IMR-90 (cell line): ENCODE measurements around the gene STAC3. TPM values are rescaled to one million over a fixed set of nuclear protein-coding genes. Genes with fewer than 3 reads are reported as not detected.

Experiments
- ATAC-seq: fragments of 200-7000 bp; cut with Tn5 transposase; 2 replicates; pipeline ENCODE4 v1.9.1; 2020; ENCODE audit warnings: low read depth, mild to moderate bottlenecking, moderate library complexity
- BruUV-seq: library from RNA; stranded (reverse); fragments of 400-500 nt; replicated peaks from 2 replicates; lab custom pipeline; 2021; lab: Mats Ljungman, UMichigan
- CTCF ChIA-PET: fragments of 300-600 bp; formaldehyde crosslinking; extraction: SDS; loops from one replicate; lab custom pipeline; 2021; ENCODE audit warnings: antibody characterized with exemption; lab: Yijun Ruan, JAX
- POLR2A ChIA-PET: fragments of 300-600 bp; sonication (Branson Sonifier 250); formaldehyde crosslinking; loops from one replicate; lab custom pipeline; 2022; ENCODE audit warnings: antibody characterized with exemption; ENCODE audit not compliant: unreplicated experiment; lab: Charles Lee
- DNase-seq: peaks from one replicate; pipeline ENCODE4 v3.0.0; 2013
- H2AFZ ChIP-seq: replicated peaks from 2 replicates; pipeline ENCODE3; 2013; ENCODE audit warnings: low read length, mild to moderate bottlenecking; ENCODE audit not compliant: poor library complexity
- H2AK5ac ChIP-seq: 2 replicates; pipeline ENCODE4 v1.6.1; 2013; ENCODE audit warnings: low read depth, low read length, inconsistent platforms
- H2AK9ac ChIP-seq: replicated peaks from 2 replicates; pipeline ENCODE3; 2013; ENCODE audit warnings: mild to moderate bottlenecking, low read depth, low read length, moderate library complexity; ENCODE audit not compliant: poor library complexity
- H2BK120ac ChIP-seq: 2 replicates; pipeline ENCODE4 v1.6.1; 2013; ENCODE audit warnings: low read depth, low read length, inconsistent platforms
- H2BK15ac ChIP-seq: 3 replicates; pipeline ENCODE4 v1.6.1; 2013; ENCODE audit warnings: low read depth, low read length, inconsistent platforms
- H2BK20ac ChIP-seq: 2 replicates; pipeline ENCODE4 v1.6.1; 2013; ENCODE audit warnings: low read depth, mild to moderate bottlenecking, inconsistent platforms, low read length, moderate library complexity
- H2BK5ac ChIP-seq: 2 replicates; pipeline ENCODE4 v1.6.1; 2013; ENCODE audit warnings: mild to moderate bottlenecking, low read depth, low read length, inconsistent platforms; ENCODE audit not compliant: poor library complexity, severe bottlenecking
- H3K14ac ChIP-seq: replicated peaks from 2 replicates; pipeline ENCODE4 v1.6.1; 2013; ENCODE audit warnings: low read depth, low read length, inconsistent platforms
- H3K18ac ChIP-seq: 2 replicates; pipeline ENCODE4 v1.6.1; 2013; ENCODE audit warnings: low read depth, low read length, control low read depth
- H3K23ac ChIP-seq: 2 replicates; pipeline ENCODE4 v1.6.1; 2013; ENCODE audit warnings: low read depth, low read length, inconsistent platforms
- H3K27ac ChIP-seq: 2 replicates; pipeline ENCODE4 v1.5.1; 2013; ENCODE audit warnings: mild to moderate bottlenecking, control low read depth, low read length; ENCODE audit not compliant: insufficient read depth
- H3K27me3 ChIP-seq: 2 replicates; pipeline ENCODE4 v1.6.1; 2013; ENCODE audit warnings: low read length; ENCODE audit not compliant: control insufficient read depth, insufficient read depth
- H3K36me3 ChIP-seq: 2 replicates; pipeline ENCODE4 v1.6.1; 2013; ENCODE audit warnings: low read length, mixed read lengths; ENCODE audit not compliant: control insufficient read depth, insufficient read depth
- H3K4ac ChIP-seq: 2 replicates; pipeline ENCODE4 v1.6.1; 2013; ENCODE audit warnings: low read depth, low read length, inconsistent platforms
- H3K4me1 ChIP-seq: 2 replicates; pipeline ENCODE4 v1.6.1; 2013; ENCODE audit warnings: low read length, mixed read lengths; ENCODE audit not compliant: control insufficient read depth, insufficient read depth
- H3K4me2 ChIP-seq: 2 replicates; pipeline ENCODE4 v1.6.1; 2013; ENCODE audit warnings: low read depth, mild to moderate bottlenecking, control low read depth, low read length, moderate library complexity
- H3K4me3 ChIP-seq: 2 replicates; pipeline ENCODE4 v1.5.1; 2013; ENCODE audit warnings: low read depth, mild to moderate bottlenecking, control low read depth, low read length, moderate library complexity; ENCODE audit not compliant: insufficient read depth
- H3K56ac ChIP-seq: 2 replicates; pipeline ENCODE4 v1.6.1; 2013; ENCODE audit warnings: low read length, inconsistent platforms; ENCODE audit not compliant: insufficient read depth; ENCODE audit errors: extremely low read depth
- H3K79me1 ChIP-seq, 2 experiments: 2 replicates each; pipeline ENCODE4 v1.6.1; 2013; ENCODE audit warnings: low read length in 2 of 2, inconsistent platforms in 1 of 2, low read depth in 1 of 2
- H3K9ac ChIP-seq: 2 replicates; pipeline ENCODE4 v1.6.1; 2013; ENCODE audit warnings: low read depth, low read length, control low read depth
- H3K9me1 ChIP-seq: 2 replicates; pipeline ENCODE4 v1.6.1; 2013; ENCODE audit warnings: low read length, inconsistent platforms; ENCODE audit not compliant: insufficient read depth
- H3K9me3 ChIP-seq: 2 replicates; pipeline ENCODE4 v1.6.1; 2013; ENCODE audit warnings: low read length; ENCODE audit not compliant: control insufficient read depth, insufficient read depth
- H4K20me1 ChIP-seq: 2 replicates; pipeline ENCODE4 v1.6.1; 2013; ENCODE audit warnings: low read length, inconsistent platforms; ENCODE audit not compliant: insufficient read depth
- H4K5ac ChIP-seq: 2 replicates; pipeline ENCODE4 v1.6.1; 2013; ENCODE audit warnings: mild to moderate bottlenecking, low read depth, low read length, control low read depth
- H4K8ac ChIP-seq, 2 experiments: 2 replicates each; pipeline ENCODE4 v1.6.1; 2013; ENCODE audit warnings: low read depth in 2 of 2, low read length in 2 of 2, control low read depth in 1 of 2, inconsistent platforms in 1 of 2
- H4K91ac ChIP-seq: 2 replicates; pipeline ENCODE4 v1.6.1; 2013; ENCODE audit warnings: low read depth, low read length, inconsistent platforms; ENCODE audit not compliant: insufficient read depth
- MAFK ChIP-seq: IDR thresholded peaks from 2 replicates; pipeline ENCODE4 v1.6.1; 2012; ENCODE audit warnings: low read depth, low read length, improper control_type of control experiment
- MXI1 ChIP-seq: IDR thresholded peaks from 2 replicates; pipeline ENCODE4 v1.6.1; 2012; ENCODE audit warnings: low read depth, mild to moderate bottlenecking, low read length, moderate library complexity, borderline replicate concordance
- RAD21 ChIP-seq: IDR thresholded peaks from 2 replicates; pipeline ENCODE4 v1.6.1; 2012; ENCODE audit warnings: low read length, improper control_type of control experiment
- WGBS, 2 experiments: methylation state at CpG; one replicate each; pipeline versions ENCODE4 v1.1.5 to v1.1.7; 2013; ENCODE audit warnings: missing lambda C conversion rate in 2 of 2; ENCODE audit not compliant: insufficient read length in 1 of 2; ENCODE audit errors: extremely low coverage in 2 of 2; 5-methylcytosine and 5-hydroxymethylcytosine counted together
- dilution Hi-C: fragments of 300-500 bp; cut with HindIII; formaldehyde crosslinking; loops from one replicate; pipeline ENCODE4 v1.14.3; 2018; ENCODE audit warnings: low sequenced_read_pairs; ENCODE audit not compliant: unreplicated experiment
- in situ Hi-C: fragments of 300-500 bp; cut with MboI; formaldehyde crosslinking; loops from 3 replicates; pipeline ENCODE4 v1.14.3; 2019; ENCODE audit warnings: low sequenced_read_pairs, inconsistent platforms, mixed read lengths
- intact Hi-C: fragments of 100-400 bp; cut with micrococcal nuclease; formaldehyde crosslinking; loops from 2 replicates; pipeline ENCODE4 v1.10.0; 2022
- polyA plus RNA-seq, 3 experiments: library from polyadenylated mRNA; depleted of rRNA; stranded (reverse); fragments of >200 nt; gene quantifications; 2 replicates each; pipeline ENCODE4 v1.2.3, GENCODE V29; 2012; ENCODE audit warnings: low replicate concordance in 1 of 3
- total RNA-seq: library from RNA; depleted of rRNA; stranded (reverse); fragments of >200 nt; gene quantifications from 2 replicates; pipeline ENCODE4 v1.2.3, GENCODE V29; 2012

Gene STAC3
- total and polyA plus RNA-seq, 2 of the 4 experiments (the other 2 are of a cell fraction) = 0.18 to 0.67 TPM

DNA sequence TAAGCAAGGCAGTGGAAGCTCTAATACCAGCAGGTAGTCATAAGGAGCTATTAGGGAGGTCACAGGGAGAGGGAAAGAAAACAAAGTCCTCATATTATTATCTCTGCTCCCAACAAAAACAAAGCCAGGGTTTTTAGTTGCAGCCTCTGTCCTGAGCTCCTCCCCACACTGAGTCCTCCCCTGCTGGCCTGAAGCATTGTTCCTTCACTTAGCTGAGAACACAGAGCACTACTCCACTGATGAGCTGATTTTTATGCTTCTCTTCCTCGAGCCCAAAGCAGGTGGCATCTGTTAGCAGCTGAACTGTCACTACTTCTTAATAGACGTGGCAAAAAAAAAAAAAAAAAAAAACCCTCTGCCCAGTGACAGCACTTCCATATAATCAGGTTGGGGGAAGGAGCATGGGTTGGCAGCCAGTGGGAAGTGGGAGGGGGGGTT, 10.5 kb upstream of the STAC3 start:
- Histone ChIP-seq H2BK120ac (no peak overlapping the region), H3K14ac (no peak overlapping the region), H3K79me1 (peaks cover 0 to 11% of the 10 kb centered on the region in 2 experiments; a peak in 1 of 4 replicates), H4K91ac (no peak overlapping the region), H3K56ac (no peak overlapping the region), H3K9ac (no peak overlapping the region), H2BK5ac (no peak overlapping the region), H2BK15ac (no peak overlapping the region), H2BK20ac (no peak overlapping the region), H2AK9ac (no peak overlapping the region), H3K4ac (no peak overlapping the region), H3K23ac (no peak overlapping the region), H4K5ac (no peak overlapping the region), H4K20me1 (no peaks in the 10 kb centered on the region; the same call in 1 of the 2 replicates), H3K4me1 (no peaks in the 10 kb centered on the region; the same call in 1 of the 2 replicates), H3K4me2 (no peak overlapping the region), H3K9me3 (no peaks in the 10 kb centered on the region), H2AK5ac (no peak overlapping the region), H3K36me3 (peaks cover 27% of the 10 kb centered on the region), H3K4me3 (no peak overlapping the region), H3K27me3 (no peaks in the 10 kb centered on the region), H3K27ac (no peak overlapping the region), H2AFZ (no peak overlapping the region), H3K9me1 (peaks cover 6% of the 10 kb centered on the region; the same call in 1 of the 2 replicates), H3K18ac (no peak overlapping the region), H4K8ac (no peak overlapping the region)
- no peak for ATAC-seq
- ChIA-PET CTCF (interaction anchor here (0.6 to 1.4 kb wide), 3 partner anchors 17 to 197 kb away, joined by 3 to 9 read pairs (median 3); no protein-coding TSS in a partner anchor), POLR2A (no interaction called here)
- in situ Hi-C loops (no loop called here), dilution Hi-C loops (no loop called here), intact Hi-C loops (no loop called here)
- TF ChIP-seq MAFK (no peak), MXI1 (no peak), RAD21 (no peak)
- BruUV-seq = no TSS peak
- no peak for DNase-seq
- no CpG with 5 or more reads among the region's 2 CpGs for WGBS, 2 experiments
